ENCODE measurements around the gene ZNF485.

DNA sequence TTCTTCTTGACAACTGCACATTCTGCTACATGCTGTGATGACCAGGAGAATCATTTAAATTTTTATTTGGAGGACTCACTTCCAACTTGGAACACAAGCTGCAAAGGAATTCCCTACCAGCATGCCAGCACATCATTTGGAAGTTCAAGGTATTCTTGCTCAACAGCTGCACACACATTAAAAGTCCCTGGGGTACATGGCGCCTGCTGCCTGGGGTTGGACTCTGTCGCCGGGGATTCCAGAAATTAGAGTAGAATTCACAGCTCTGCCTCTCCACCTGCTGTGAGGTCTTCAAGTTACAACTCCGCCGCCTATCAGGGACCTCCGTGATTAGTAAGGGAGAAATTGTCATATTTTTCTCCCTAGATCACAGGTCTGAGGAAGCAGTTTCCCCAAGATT is 41.3 kb downstream of the ZNF485 start:
- TF ChIP-seq, protein P1, sequence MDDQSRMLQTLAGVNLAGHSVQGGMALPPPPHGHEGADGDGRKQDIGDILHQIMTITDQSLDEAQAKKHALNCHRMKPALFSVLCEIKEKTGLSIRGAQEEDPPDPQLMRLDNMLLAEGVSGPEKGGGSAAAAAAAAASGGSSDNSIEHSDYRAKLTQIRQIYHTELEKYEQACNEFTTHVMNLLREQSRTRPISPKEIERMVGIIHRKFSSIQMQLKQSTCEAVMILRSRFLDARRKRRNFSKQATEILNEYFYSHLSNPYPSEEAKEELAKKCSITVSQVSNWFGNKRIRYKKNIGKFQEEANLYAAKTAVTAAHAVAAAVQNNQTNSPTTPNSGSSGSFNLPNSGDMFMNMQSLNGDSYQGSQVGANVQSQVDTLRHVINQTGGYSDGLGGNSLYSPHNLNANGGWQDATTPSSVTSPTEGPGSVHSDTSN (IDR thresholded peaks at IDR 0.05) = no peak
- TF ChIP-seq, protein P2, sequence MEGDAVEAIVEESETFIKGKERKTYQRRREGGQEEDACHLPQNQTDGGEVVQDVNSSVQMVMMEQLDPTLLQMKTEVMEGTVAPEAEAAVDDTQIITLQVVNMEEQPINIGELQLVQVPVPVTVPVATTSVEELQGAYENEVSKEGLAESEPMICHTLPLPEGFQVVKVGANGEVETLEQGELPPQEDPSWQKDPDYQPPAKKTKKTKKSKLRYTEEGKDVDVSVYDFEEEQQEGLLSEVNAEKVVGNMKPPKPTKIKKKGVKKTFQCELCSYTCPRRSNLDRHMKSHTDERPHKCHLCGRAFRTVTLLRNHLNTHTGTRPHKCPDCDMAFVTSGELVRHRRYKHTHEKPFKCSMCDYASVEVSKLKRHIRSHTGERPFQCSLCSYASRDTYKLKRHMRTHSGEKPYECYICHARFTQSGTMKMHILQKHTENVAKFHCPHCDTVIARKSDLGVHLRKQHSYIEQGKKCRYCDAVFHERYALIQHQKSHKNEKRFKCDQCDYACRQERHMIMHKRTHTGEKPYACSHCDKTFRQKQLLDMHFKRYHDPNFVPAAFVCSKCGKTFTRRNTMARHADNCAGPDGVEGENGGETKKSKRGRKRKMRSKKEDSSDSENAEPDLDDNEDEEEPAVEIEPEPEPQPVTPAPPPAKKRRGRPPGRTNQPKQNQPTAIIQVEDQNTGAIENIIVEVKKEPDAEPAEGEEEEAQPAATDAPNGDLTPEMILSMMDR (IDR thresholded peaks at IDR 0.05) = no peak
- TF ChIP-seq, protein P3, sequence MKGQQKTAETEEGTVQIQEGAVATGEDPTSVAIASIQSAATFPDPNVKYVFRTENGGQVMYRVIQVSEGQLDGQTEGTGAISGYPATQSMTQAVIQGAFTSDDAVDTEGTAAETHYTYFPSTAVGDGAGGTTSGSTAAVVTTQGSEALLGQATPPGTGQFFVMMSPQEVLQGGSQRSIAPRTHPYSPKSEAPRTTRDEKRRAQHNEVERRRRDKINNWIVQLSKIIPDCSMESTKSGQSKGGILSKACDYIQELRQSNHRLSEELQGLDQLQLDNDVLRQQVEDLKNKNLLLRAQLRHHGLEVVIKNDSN (IDR thresholded peaks at IDR 0.05; ENCODE audit: borderline replicate concordance, low read depth) = no peak
